Right lobe of liver (tissue), 4 donors: Measurements from ENCODE around the gene THADA.

Source experiments
- CTCF ChIP-seq, 4 donors: fragments of 200-600 bp in 3 of 4; fragments of 450-650 bp in 1 of 4; IDR thresholded peaks; one replicate each; pipeline versions ENCODE4 v1.5.1 to v1.8.0; 2016 to 2022; ENCODE audit warnings: antibody characterized with exemption in 4 of 4, mild to moderate bottlenecking in 2 of 4
- POLR2A ChIP-seq: fragments of 450-650 bp; IDR thresholded peaks from one replicate; pipeline ENCODE4 v1.6.1; 2017; ENCODE audit warnings: antibody characterized with exemption, mild to moderate bottlenecking
- donor health status: DM: no; HTN: no; CAD: no.
- donor health status: DM: no; HTN: no; CAD: no.
- donor health status: DM: no; HTN: yes; CAD: no.

GRCh38 chr2:43464590-43464989 lies 131.2 kb downstream of the THADA start:
- TF ChIP-seq CTCF (IDR thresholded peaks at IDR 0.05) = no peak
- TF ChIP-seq POLR2A = no peak
